DOHH2 (cell line): Measurements from ENCODE around the gene METRN.

Source experiments
- H3F3A ChIP-seq: fragments of 200-600 bp; sonication (generic), shearing (Covaris generic); 2 replicates; pipeline ENCODE4 v1.6.0; 2016; ENCODE audit warnings: antibody characterized with exemption, mild to moderate bottlenecking; ENCODE audit not compliant: control insufficient read depth, insufficient read depth
- H3K27ac ChIP-seq: fragments of 200-600 bp; sonication (generic); 2 replicates; pipeline ENCODE4 v1.5.1; 2014; ENCODE audit warnings: low read depth, mild to moderate bottlenecking, low read length, moderate library complexity
- H3K27me3 ChIP-seq: fragments of 200-600 bp; sonication (generic); 2 replicates; pipeline ENCODE4 v1.6.1; 2014; ENCODE audit warnings: mild to moderate bottlenecking, low read length, mixed read lengths; ENCODE audit not compliant: control insufficient read depth
- H3K36me3 ChIP-seq: fragments of 200-600 bp; sonication (generic); 2 replicates; pipeline ENCODE4 v1.6.1; 2014; ENCODE audit warnings: mild to moderate bottlenecking, low read length, moderate library complexity, mixed read lengths; ENCODE audit not compliant: control insufficient read depth
- H3K4me1 ChIP-seq: fragments of 200-600 bp; sonication (generic); 2 replicates; pipeline ENCODE4 v1.6.1; 2014; ENCODE audit warnings: mild to moderate bottlenecking, low read length, mixed read lengths; ENCODE audit not compliant: control insufficient read depth
- H3K4me2 ChIP-seq: fragments of 200-600 bp; sonication (generic); 2 replicates; pipeline ENCODE4 v1.6.0; 2014; ENCODE audit warnings: mild to moderate bottlenecking, low read length, moderate library complexity
- H3K4me3 ChIP-seq: fragments of 200-600 bp; sonication (generic); 2 replicates; pipeline ENCODE4 v1.5.1; 2014; ENCODE audit warnings: mild to moderate bottlenecking, low read length, mixed read lengths
- H3K79me2 ChIP-seq: fragments of 200-600 bp; sonication (generic); 2 replicates; pipeline ENCODE4 v1.6.1; 2014; ENCODE audit warnings: mild to moderate bottlenecking, low read length, mixed read lengths; ENCODE audit not compliant: control insufficient read depth
- H3K9me2 ChIP-seq: fragments of 200-600 bp; sonication (generic); replicated peaks from 2 replicates; pipeline ENCODE4 v1.6.1; 2014; ENCODE audit warnings: mild to moderate bottlenecking, low read length, mixed read lengths; ENCODE audit not compliant: control insufficient read depth
- H3K9me3 ChIP-seq: fragments of 200-600 bp; sonication (generic); 2 replicates; pipeline ENCODE4 v1.6.1; 2014; ENCODE audit warnings: antibody characterized with exemption, low read length, mixed read lengths; ENCODE audit not compliant: control insufficient read depth, insufficient read depth
- H4K20me1 ChIP-seq: fragments of 200-600 bp; sonication (generic); 2 replicates; pipeline ENCODE4 v1.6.0; 2014; ENCODE audit warnings: low read depth, mild to moderate bottlenecking, antibody characterized with exemption, low read length, moderate library complexity; ENCODE audit not compliant: control insufficient read depth, insufficient read depth
- CTCF ChIP-seq: fragments of 200-600 bp; sonication (generic); IDR thresholded peaks from one replicate; pipeline ENCODE4 v1.5.1; 2014; ENCODE audit warnings: antibody characterized with exemption, mild to moderate bottlenecking, low read depth, low read length; ENCODE audit not compliant: poor library complexity, severe bottlenecking
- EZH2phosphoT487 ChIP-seq: fragments of 200-600 bp; sonication (generic); IDR thresholded peaks from 2 replicates; pipeline ENCODE4 v1.6.1; 2017; ENCODE audit warnings: borderline replicate concordance, mild to moderate bottlenecking, antibody characterized with exemption, low read length, moderate library complexity, mixed read lengths

Gene METRN

GRCh38 chr16:676913-677312 is 38.0 kb upstream of the METRN start:
- H3K36me3 ChIP-seq, result peaks cover 38% of the 10 kb centered on the region
- peaks cover 3% of the 10 kb centered on the region; the same call in 1 of the 2 replicates for H3K27me3 ChIP-seq
- H3K27ac ChIP-seq, result no peak overlapping the region
- H3K4me3 ChIP-seq, result no peak overlapping the region
- H3F3A ChIP-seq, result no peaks in the 10 kb centered on the region; the same call in 1 of the 2 replicates
- H3K9me2 ChIP-seq, result no peaks in the 10 kb centered on the region
- no peaks in the 10 kb centered on the region for H3K9me3 ChIP-seq
- no peak overlapping the region for H3K4me2 ChIP-seq
- TF ChIP-seq CTCF, result no peak
- H3K4me1 ChIP-seq, result peaks cover 29% of the 10 kb centered on the region
- H3K79me2 ChIP-seq, result peaks cover 16% of the 10 kb centered on the region
- H4K20me1 ChIP-seq, result peaks cover 16% of the 10 kb centered on the region; the same call in 1 of the 2 replicates

GRCh38 chr16:677316-678190 is 37.4 kb upstream of the METRN start:
- no peak overlapping the region for H3K4me2 ChIP-seq
- peaks cover 3% of the 10 kb centered on the region; the same call in 1 of the 2 replicates for H3K27me3 ChIP-seq
- H4K20me1 ChIP-seq, result peaks cover 17% of the 10 kb centered on the region; the same call in 1 of the 2 replicates
- no peak overlapping the region for H3K27ac ChIP-seq
- no peaks in the 10 kb centered on the region; the same call in 1 of the 2 replicates for H3F3A ChIP-seq
- no peak for TF ChIP-seq CTCF
- no peak for TF ChIP-seq EZH2phosphoT487
- peaks cover 35% of the 10 kb centered on the region for H3K4me1 ChIP-seq
- H3K4me3 ChIP-seq, result no peak overlapping the region
- no peaks in the 10 kb centered on the region for H3K9me3 ChIP-seq
- H3K9me2 ChIP-seq, result no peaks in the 10 kb centered on the region
- H3K36me3 ChIP-seq, result peaks cover 38% of the 10 kb centered on the region
- H3K79me2 ChIP-seq, result peaks cover 22% of the 10 kb centered on the region

GRCh38 chr16:678209-678857 is 36.6 kb upstream of the METRN start:
- Histone ChIP-seq H4K20me1 (peaks cover 23% of the 10 kb centered on the region), H3K27ac (no peak overlapping the region), H3K79me2 (peaks cover 30% of the 10 kb centered on the region), H3K4me3 (no peak overlapping the region), H3K27me3 (peaks cover 3% of the 10 kb centered on the region; the same call in 1 of the 2 replicates), H3F3A (no peaks in the 10 kb centered on the region; the same call in 1 of the 2 replicates), H3K4me1 (peaks cover 43% of the 10 kb centered on the region), H3K4me2 (no peak overlapping the region), H3K9me3 (no peaks in the 10 kb centered on the region), H3K36me3 (peaks cover 38% of the 10 kb centered on the region), H3K9me2 (no peaks in the 10 kb centered on the region)
- TF ChIP-seq CTCF, result no peak
- TF ChIP-seq EZH2phosphoT487, result no peak
